Stimulated activated CD8-positive, alpha-beta memory T cell treated with anti-CD3 and anti-CD28 coated beads, Interleukin-15, amount 100 ng/mL, for 4 hours (primary cell): ENCODE results near the gene MTNR1A.

Experiments used
- DNase-seq, 2 donors: peaks; one replicate each; pipeline ENCODE4 v3.0.0-alpha.2; 2020; ENCODE audit warnings: low read depth in 2 of 2

The MTNR1A gene

GRCh38 chr4:186554914-186555827, at the start of gene MTNR1A:
Gene MTNR1A (minus strand): TSS chr4:186555567. CDS start chr4:186555365, 202 bp downstream.
- no peak for DNase-seq

- no peak for DNase-seq
Measured at GRCh38 chr4:186604124-186604807, 48.9 kb upstream of the MTNR1A start.

GRCh38 chr4:186602978-186603377, 47.6 kb upstream of the MTNR1A start:
- DNase-seq: no peak

- DNase-seq: no peak
Measured at GRCh38 chr4:186599483-186599882, 44.1 kb upstream of the MTNR1A start.

GRCh38 chr4:186598686-186599085, 43.3 kb upstream of the MTNR1A start:
- DNase-seq: no peak

- no peak for DNase-seq
Measured at GRCh38 chr4:186596850-186597390, 41.6 kb upstream of the MTNR1A start.

- no peak for DNase-seq
Measured at GRCh38 chr4:186596346-186596745, 41.0 kb upstream of the MTNR1A start.

- no peak for DNase-seq
Measured at GRCh38 chr4:186593587-186593973, 38.2 kb upstream of the MTNR1A start.

GRCh38 chr4:186592966-186593586, 37.7 kb upstream of the MTNR1A start:
- DNase-seq: no peak

GRCh38 chr4:186592445-186592844, 37.1 kb upstream of the MTNR1A start:
- no peak for DNase-seq

- DNase-seq: no peak
Measured at GRCh38 chr4:186591651-186592050, 36.3 kb upstream of the MTNR1A start.

- DNase-seq: no peak
Measured at GRCh38 chr4:186588503-186588902, 33.1 kb upstream of the MTNR1A start.

- peak in 1 of 2 donors; percentile 24 for DNase-seq
Measured at GRCh38 chr4:186587416-186588018, 32.1 kb upstream of the MTNR1A start.

- DNase-seq: no peak
Measured at GRCh38 chr4:186586205-186586604, 30.8 kb upstream of the MTNR1A start.

GRCh38 chr4:186584912-186585311, 29.5 kb upstream of the MTNR1A start:
- no peak for DNase-seq

GRCh38 chr4:186581421-186581820, 26.1 kb upstream of the MTNR1A start:
- no peak for DNase-seq

GRCh38 chr4:186580669-186581068, 25.3 kb upstream of the MTNR1A start:
- no peak for DNase-seq

- no peak for DNase-seq
Measured at GRCh38 chr4:186570193-186570996, 15.0 kb upstream of the MTNR1A start.

- DNase-seq: no peak
Measured at GRCh38 chr4:186569533-186570192, 14.3 kb upstream of the MTNR1A start.

- DNase-seq: no peak
Measured at GRCh38 chr4:186566068-186566467, 10.7 kb upstream of the MTNR1A start.
